ENCODE data around the gene VDAC2. TPM values are rescaled to one million over a fixed set of nuclear protein-coding genes. Genes with fewer than 3 reads are reported as not detected.

Gene VDAC2
- total and polyA plus RNA-seq, 10 of the 15 experiments (the other 5 are each of a cell fraction or from before 2014, with no cell fraction given), result 73.4 to 294 (median 146) TPM

DNA sequence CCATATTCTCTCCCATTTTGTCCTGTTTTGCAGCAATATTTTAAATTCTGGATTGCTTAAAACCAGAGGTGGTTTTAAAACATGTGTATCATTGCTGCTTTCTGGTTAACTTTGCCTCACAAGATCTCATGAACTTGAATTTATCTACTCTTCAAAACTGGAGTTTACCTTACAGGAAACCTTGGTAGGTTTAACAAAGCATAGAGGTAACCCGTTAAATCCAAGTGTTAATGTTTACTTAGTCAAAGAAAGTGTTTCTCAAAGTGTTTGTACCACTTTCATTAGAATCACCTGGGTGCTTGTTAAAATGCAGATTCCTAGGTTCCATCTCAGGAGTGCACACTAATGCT is 44.0 kb upstream of the VDAC2 start:
- Histone ChIP-seq H3K9ac (ENCODE audit: control insufficient read depth, insufficient read depth, low read length) (no peak overlapping the region), H3K36me3 (ENCODE audit: control insufficient read depth in 2 of 2, insufficient read depth in 2 of 2, low read length in 1 of 2) (peaks cover 0 to 14% of the 10 kb centered on the region in 2 experiments; a peak in 2 of 4 replicates), H3K27ac (ENCODE audit: control insufficient read depth, insufficient read depth) (peak overlapping the region; percentile 76), H3K9me3 (replicated peaks; ENCODE audit: control insufficient read depth, insufficient read depth, low read length) (no peaks in the 10 kb centered on the region), H3K27me3 (replicated peaks in 1 of 2; ENCODE audit: control insufficient read depth in 2 of 2, insufficient read depth in 2 of 2, low read length in 1 of 2) (no peaks in the 10 kb centered on the region), H4K20me1 (ENCODE audit: control insufficient read depth, insufficient read depth) (no peaks in the 10 kb centered on the region), H3K4me3 (peak overlapping the region; percentile 57), H2AFZ (ENCODE audit: control insufficient read depth, low read depth, low read length) (no peak overlapping the region), H3K4me1 (ENCODE audit: control insufficient read depth, insufficient read depth, low read length) (peaks cover 15% of the 10 kb centered on the region), H3K79me2 (ENCODE audit: control insufficient read depth, insufficient read depth, low read length) (peaks cover 12% of the 10 kb centered on the region), H3K4me2 (ENCODE audit: control insufficient read depth, insufficient read depth) (peak overlapping the region; percentile 82)
- no peak for FAIRE-seq
- no peak for TF ChIP-seq POLR2AphosphoS5 (IDR thresholded peaks at IDR 0.05; ENCODE audit: low read length)
- TF ChIP-seq, protein P1, sequence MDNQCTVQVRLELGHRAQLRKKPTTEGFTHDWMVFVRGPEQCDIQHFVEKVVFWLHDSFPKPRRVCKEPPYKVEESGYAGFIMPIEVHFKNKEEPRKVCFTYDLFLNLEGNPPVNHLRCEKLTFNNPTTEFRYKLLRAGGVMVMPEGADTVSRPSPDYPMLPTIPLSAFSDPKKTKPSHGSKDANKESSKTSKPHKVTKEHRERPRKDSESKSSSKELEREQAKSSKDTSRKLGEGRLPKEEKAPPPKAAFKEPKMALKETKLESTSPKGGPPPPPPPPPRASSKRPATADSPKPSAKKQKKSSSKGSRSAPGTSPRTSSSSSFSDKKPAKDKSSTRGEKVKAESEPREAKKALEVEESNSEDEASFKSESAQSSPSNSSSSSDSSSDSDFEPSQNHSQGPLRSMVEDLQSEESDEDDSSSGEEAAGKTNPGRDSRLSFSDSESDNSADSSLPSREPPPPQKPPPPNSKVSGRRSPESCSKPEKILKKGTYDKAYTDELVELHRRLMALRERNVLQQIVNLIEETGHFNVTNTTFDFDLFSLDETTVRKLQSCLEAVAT (IDR thresholded peaks at IDR 0.05), result 0 out of 2 replicates have a peak, but pooled peaks have one; percentile 5
- TF ChIP-seq STAT3 (IDR thresholded peaks at IDR 0.05; ENCODE audit: low read depth, low read length), result no peak
- TF ChIP-seq CEBPB (IDR thresholded peaks at IDR 0.05; ENCODE audit: borderline replicate concordance in 1 of 2, low read depth in 2 of 2, low read length in 2 of 2), result peak in 1 of 2 experiments; percentile 11; a peak in 1 of 4 replicates
- peak; percentile 42 for TF ChIP-seq MEF2B (IDR thresholded peaks at IDR 0.05; ENCODE audit: partially characterized antibody, poor library complexity, severe bottlenecking)
- TF ChIP-seq, protein P2, sequence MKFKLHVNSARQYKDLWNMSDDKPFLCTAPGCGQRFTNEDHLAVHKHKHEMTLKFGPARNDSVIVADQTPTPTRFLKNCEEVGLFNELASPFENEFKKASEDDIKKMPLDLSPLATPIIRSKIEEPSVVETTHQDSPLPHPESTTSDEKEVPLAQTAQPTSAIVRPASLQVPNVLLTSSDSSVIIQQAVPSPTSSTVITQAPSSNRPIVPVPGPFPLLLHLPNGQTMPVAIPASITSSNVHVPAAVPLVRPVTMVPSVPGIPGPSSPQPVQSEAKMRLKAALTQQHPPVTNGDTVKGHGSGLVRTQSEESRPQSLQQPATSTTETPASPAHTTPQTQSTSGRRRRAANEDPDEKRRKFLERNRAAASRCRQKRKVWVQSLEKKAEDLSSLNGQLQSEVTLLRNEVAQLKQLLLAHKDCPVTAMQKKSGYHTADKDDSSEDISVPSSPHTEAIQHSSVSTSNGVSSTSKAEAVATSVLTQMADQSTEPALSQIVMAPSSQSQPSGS (IDR thresholded peaks at IDR 0.05; ENCODE audit: low read length), result 0 out of 2 replicates have a peak, but pooled peaks have one; percentile 38
- peak; percentile 46; the same call in 1 of the 2 replicates for TF ChIP-seq MTA3 (IDR thresholded peaks at IDR 0.05; ENCODE audit: borderline replicate concordance, low read length)
- TF ChIP-seq EP300 (IDR thresholded peaks at IDR 0.05; ENCODE audit: borderline replicate concordance in 1 of 2, control insufficient read depth in 1 of 2, low read depth in 2 of 2, low read length in 2 of 2), result 0 out of 4 replicates have a peak, but pooled peaks of 1 of the 2 experiments have one; percentile 4
- no peak for TF ChIP-seq SUZ12 (IDR thresholded peaks at IDR 0.05; ENCODE audit: unreplicated experiment)
- peak; percentile 10; the same call in 1 of the 2 replicates for TF ChIP-seq NBN (IDR thresholded peaks at IDR 0.05)
- TF ChIP-seq NFIC (IDR thresholded peaks at IDR 0.05; ENCODE audit: low read depth, low read length), result peak; percentile 53; the same call in 1 of the 2 replicates
- in situ Hi-C loops (cut with MboI) (no loop called here), intact Hi-C loops (cut with micrococcal nuclease; ENCODE audit: unreplicated experiment) (loop anchor here (2.0 kb wide), 1 partner anchor 54 kb away; no protein-coding TSS in a partner anchor)
- peak; percentile 30 for ATAC-seq
- DNase-seq (ENCODE audit: low read depth, low spot score), result no peak
- WGBS (ENCODE audit: insufficient coverage, insufficient replicate concordance, low lambda C conversion rate, missing lambda C conversion rate), result 0% methylated on average over 1 of the region's 1 CpG
- RAD21 ChIA-PET (ENCODE audit: unreplicated experiment), result interaction anchor here (0.8 to 3.0 kb wide), 6 partner anchors 8 to 69 kb away, joined by 3 to 13 read pairs (median 4); partner anchors contain the start of genes COMTD1, SAMD8 and VDAC2
- SMC1A ChIA-PET (ENCODE audit: uncharacterized antibody, unreplicated experiment), result interaction anchor here (0.6 to 2.1 kb wide), 9 partner anchors 10 to 1166 kb away, joined by 3 to 8 read pairs (median 3); no protein-coding TSS in a partner anchor
- POLR2A ChIA-PET, result interaction anchor here (0.6 to 1.2 kb wide), 6 partner anchors 27 to 1186 kb away, joined by 3 to 6 read pairs (median 3); partner anchors contain the start of gene SAMD8
- BruUV-seq (replicated peaks), result no TSS peak
- CTCF ChIA-PET, result interaction anchor here (0.9 to 2.3 kb wide), 8 partner anchors 9 to 64 kb away, joined by 3 to 7 read pairs (median 4); no protein-coding TSS in a partner anchor
